K562 (cell line): ENCODE data around the gene PELI1. TPM values are rescaled to one million over a fixed set of nuclear protein-coding genes. Genes with fewer than 3 reads are reported as not detected.

Experiments
- ATAC-seq: fragments of 200-7000 bp; cut with Tn5 transposase; 3 replicates; pipeline ENCODE4 v1.9.1; 2020; ENCODE audit warnings: moderate library complexity
- BruUV-seq: library from RNA; stranded (reverse); fragments of 400-500 nt; replicated peaks from 2 replicates; lab custom pipeline; 2021; lab: Mats Ljungman, UMichigan
- CTCF ChIA-PET: fragments of 300-600 bp; formaldehyde crosslinking; extraction: SDS; loops from one replicate; lab custom pipeline; 2021; ENCODE audit warnings: low intra/inter-chr PET ratio; lab: Yijun Ruan, JAX
- POLR2A ChIA-PET: fragments of 300-600, 350-650 bp; sonication (Branson Sonifier 250); formaldehyde crosslinking; extraction: SDS; loops from one replicate; lab custom pipeline; 2021; ENCODE audit warnings: antibody characterized with exemption, inconsistent platforms; lab: Yijun Ruan, JAX
- DNase-seq, 4 experiments: peaks; one replicate each; pipeline versions ENCODE4 v3.0.0 to v3.0.0-alpha.2; 2011 to 2018; ENCODE audit warnings: low spot score in 3 of 4, mixed read lengths in 3 of 4; ENCODE audit errors: extremely low read depth in 1 of 4
- FAIRE-seq: peaks from 2 replicates; lab custom pipeline; 2011; peaks lifted over from hg19 to GRCh38; lab: Jason Lieb, UNC
- H2AFZ ChIP-seq: 2 replicates; pipeline ENCODE4 v1.6.0; 2011; ENCODE audit warnings: low read depth, low read length, control low read depth, inconsistent platforms
- H3K27ac ChIP-seq: fragments of 200-600 bp; 3 replicates; pipeline ENCODE4 v1.8.0; 2011; ENCODE audit warnings: low read depth, mild to moderate bottlenecking, control low read depth, inconsistent platforms, low read length, moderate library complexity, mixed read lengths; ENCODE audit errors: extremely low read depth
- H3K27me3 ChIP-seq, 2 experiments: fragments of 300-600 bp in 1 of 2; 2 replicates in 1 of 2; 3 replicates in 1 of 2; pipeline versions ENCODE4 v1.6.0 to v1.8.0; 2011; ENCODE audit warnings: inconsistent platforms in 2 of 2, low read length in 2 of 2, mild to moderate bottlenecking in 1 of 2, mixed read lengths in 1 of 2, moderate library complexity in 1 of 2; ENCODE audit not compliant: control insufficient read depth in 2 of 2, insufficient read depth in 2 of 2
- H3K36me3 ChIP-seq: fragments of 300-600 bp; 3 replicates; pipeline ENCODE4 v1.8.0; 2011; ENCODE audit warnings: mild to moderate bottlenecking, low read length, inconsistent platforms; ENCODE audit not compliant: control insufficient read depth, insufficient read depth
- H3K4me1 ChIP-seq, 2 experiments: fragments of 200-600 bp in 1 of 2; replicated peaks in 1 of 2; 2 replicates in 1 of 2; 3 replicates in 1 of 2; pipeline versions ENCODE4 v1.5.1 to v1.8.0; 2011; ENCODE audit warnings: inconsistent platforms in 2 of 2, low read length in 2 of 2, mild to moderate bottlenecking in 1 of 2, mixed read lengths in 1 of 2, moderate library complexity in 1 of 2; ENCODE audit not compliant: control insufficient read depth in 2 of 2, insufficient read depth in 2 of 2
- H3K4me2 ChIP-seq: 2 replicates; pipeline ENCODE4 v1.6.1; 2011; ENCODE audit warnings: low read length, control low read depth, inconsistent platforms, mixed read lengths; ENCODE audit not compliant: insufficient read depth
- H3K4me3 ChIP-seq: fragments of 200-600 bp; sonication (generic), shearing (Covaris generic); 2 replicates; pipeline ENCODE4 v1.5.1; 2016; ENCODE audit warnings: control low read depth, inconsistent platforms
- H3K79me2 ChIP-seq: fragments of 200-600 bp; 3 replicates; pipeline ENCODE4 v1.8.0; 2011; ENCODE audit warnings: low read length, inconsistent platforms; ENCODE audit not compliant: control insufficient read depth, insufficient read depth
- H3K9ac ChIP-seq, 2 experiments: 2 replicates each; pipeline versions ENCODE4 v1.6.0 to v1.6.1; 2011; ENCODE audit warnings: low read depth in 2 of 2, low read length in 2 of 2, control low read depth in 1 of 2, inconsistent platforms in 1 of 2, mild to moderate bottlenecking in 1 of 2, mixed read lengths in 1 of 2; ENCODE audit not compliant: insufficient read depth in 1 of 2
- H3K9me1 ChIP-seq: one replicate; pipeline ENCODE4 v1.6.0; 2011; ENCODE audit warnings: inconsistent platforms, mild to moderate bottlenecking, low read length, moderate library complexity; ENCODE audit not compliant: control insufficient read depth, insufficient read depth
- H3K9me3 ChIP-seq: replicated peaks from 2 replicates; pipeline ENCODE4 v1.5.1; 2011; ENCODE audit warnings: low read depth, low read length, inconsistent platforms; ENCODE audit not compliant: control insufficient read depth, insufficient read depth
- H4K20me1 ChIP-seq: replicated peaks from 2 replicates; pipeline ENCODE4 v1.6.1; 2011; ENCODE audit warnings: low read length, inconsistent platforms, mixed read lengths; ENCODE audit not compliant: control insufficient read depth, insufficient read depth
- E4F1 ChIP-seq: fragments of 250-450 bp; sonication (Bioruptor Pico); IDR thresholded peaks from 2 replicates; pipeline ENCODE4 v1.5.0; 2021; ENCODE audit warnings: mild to moderate bottlenecking, borderline replicate concordance
- FUS ChIP-seq: fragments of 200-400 bp; formaldehyde crosslinking; optimal IDR thresholded peaks from 2 replicates; pipeline ENCODE3; 2017; ENCODE audit warnings: low read depth, low read length
- JUND ChIP-seq, 2 experiments: IDR thresholded peaks; 2 replicates in 1 of 2; 3 replicates in 1 of 2; pipeline ENCODE4 v1.6.1; 2011; ENCODE audit warnings: borderline replicate concordance in 2 of 2, low read depth in 2 of 2, low read length in 2 of 2, improper control_type of control experiment in 1 of 2, missing biosample characterization in 1 of 2, missing genetic modification characterization in 1 of 2, missing genetic modification reagents in 1 of 2
- PCBP2 ChIP-seq: fragments of 200-400 bp; formaldehyde crosslinking; IDR thresholded peaks from 2 replicates; pipeline ENCODE4 v1.6.1; 2018; ENCODE audit warnings: low read length, low read depth, mild to moderate bottlenecking, moderate library complexity; ENCODE audit not compliant: poor library complexity, severe bottlenecking
- WGBS: fragments of 100-300 bp; shearing (Covaris generic); methylation state at CpG from one replicate; pipeline ENCODE4 v1.1.6; 2016; ENCODE audit warnings: low coverage, mixed read lengths; ENCODE audit not compliant: insufficient coverage; ENCODE audit errors: missing lambda C conversion rate; 5-methylcytosine and 5-hydroxymethylcytosine counted together
- in situ Hi-C: fragments of 300-500 bp; cut with MboI; formaldehyde crosslinking; loops from 4 replicates; pipeline ENCODE4 v1.15.0; 2018; ENCODE audit warnings: inconsistent platforms, mixed read lengths
- intact Hi-C: fragments of 100-400 bp; cut with micrococcal nuclease; formaldehyde crosslinking; loops from 2 replicates; pipeline ENCODE4 v1.14.2; 2022
- polyA plus RNA-seq, 8 experiments: library from polyadenylated mRNA; depleted of rRNA in 4 of 8; stranded (reverse) in 5 of 8; unstranded in 3 of 8; fragments of >200 nt; fragmentation: Nextera tagmentation in 2 of 8; fragmentation: Illumina TruSeq in 1 of 8; extraction: Ambion mirVana in 2 of 8; extraction: Trizol in 1 of 8; gene quantifications; 2 replicates each; pipeline versions ENCODE4 v1.2.1 to v1.2.3, GENCODE V29; 2011 to 2014; ENCODE audit warnings: inconsistent platforms in 1 of 8, missing spikeins in 1 of 8
- total RNA-seq, 7 experiments: library from RNA; depleted of rRNA in 6 of 7; stranded (reverse); fragments of >200 nt in 6 of 7; fragmentation: Illumina TruSeq in 2 of 7; extraction: Trizol in 2 of 7; gene quantifications; 2 replicates each; pipeline versions ENCODE4 v1.2.1 to v1.2.3, GENCODE V29; 2011 to 2021; ENCODE audit warnings: low replicate concordance in 1 of 7

PELI1 gene
- total and polyA plus RNA-seq, 9 of the 15 experiments (the other 6 are each of a cell fraction or from before 2014, with no cell fraction given), result 3.3 to 19.2 (median 12.5) TPM

DNA sequence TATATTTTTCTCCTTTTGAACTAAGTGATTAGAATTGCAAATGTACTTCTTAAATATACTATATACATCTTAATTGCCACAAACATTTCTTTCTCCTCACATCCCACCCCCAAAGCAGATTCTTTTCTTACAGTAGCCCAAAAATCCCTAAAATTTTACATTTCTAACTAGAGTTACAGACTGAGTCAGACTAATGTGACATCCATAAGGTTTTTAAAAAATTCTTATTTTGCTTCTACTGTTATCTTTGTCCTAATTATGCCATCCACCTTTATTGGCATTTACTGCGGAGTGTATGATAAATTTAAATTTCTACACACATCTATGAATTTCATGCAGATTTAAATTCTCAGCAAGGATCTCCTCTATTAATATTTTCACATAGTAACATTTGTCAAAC is 15.8 kb downstream of the PELI1 start:
- H3K9me3 ChIP-seq, result no peaks in the 10 kb centered on the region
- CTCF ChIA-PET, result no interaction called here
- DNase-seq (no peak), FAIRE-seq (no peak), ATAC-seq (no peak)
- in situ Hi-C loops (no loop called here), intact Hi-C loops (no loop called here)
- no peaks in the 10 kb centered on the region for H3K27me3 ChIP-seq
- WGBS, result 93% methylated on average over 1 of the region's 1 CpG
- no peak overlapping the region for H2AFZ ChIP-seq
- H3K9ac ChIP-seq, result no peak overlapping the region
- no peak overlapping the region for H3K4me3 ChIP-seq
- no peaks in the 10 kb centered on the region for H3K4me1 ChIP-seq
- no peaks in the 10 kb centered on the region for H3K36me3 ChIP-seq
- peaks cover 30% of the 10 kb centered on the region; the same call in 2 of the 3 replicates for H3K79me2 ChIP-seq
- H4K20me1 ChIP-seq, result no peaks in the 10 kb centered on the region
- no peaks in the 10 kb centered on the region for H3K9me1 ChIP-seq
- POLR2A ChIA-PET, result no interaction called here
- no peak overlapping the region for H3K27ac ChIP-seq
- no peak for TF ChIP-seq E4F1 (CRISPR knock-in tag)
- TF ChIP-seq PCBP2, result no peak
- no peak for TF ChIP-seq JUND (IDR thresholded peaks at IDR 0.05; ENCODE audit: borderline replicate concordance, low read depth, low read length)
- no peak for TF ChIP-seq JUND (tag; IDR thresholded peaks at IDR 0.05; ENCODE audit: borderline replicate concordance, low read depth, low read length)
- TF ChIP-seq FUS, result no peak
- no TSS peak for BruUV-seq
- no peak overlapping the region for H3K4me2 ChIP-seq
